Activated CD4-positive, alpha-beta memory T cell treated with anti-CD3 and anti-CD28 coated beads for 36 hours (primary cell): ENCODE measurements around the gene SRGAP1. TPM values are rescaled to one million over a fixed set of nuclear protein-coding genes. Genes with fewer than 3 reads are reported as not detected.

ENCODE experiments used
- CTCF ChIA-PET: fragments of 350-600 bp; sonication (Branson Sonifier 250); formaldehyde crosslinking; loops from one replicate; lab custom pipeline; 2021; ENCODE audit warnings: antibody characterized with exemption, inconsistent platforms; lab: Charles Lee
- POLR2A ChIA-PET: fragments of 350-600 bp; sonication (Branson Sonifier 250); formaldehyde crosslinking; loops from one replicate; lab custom pipeline; 2021; ENCODE audit warnings: antibody characterized with exemption; lab: Charles Lee
- DNase-seq: peaks from one replicate; pipeline ENCODE4 v3.0.0-alpha.2; 2020
- H3K27ac Mint-ChIP-seq: one replicate; pipeline ENCODE4 v1.8.0; 2021; ENCODE audit warnings: mixed read lengths
- H3K27me3 Mint-ChIP-seq: one replicate; pipeline ENCODE4 v1.8.0; 2021; ENCODE audit warnings: mixed read lengths
- H3K36me3 Mint-ChIP-seq: one replicate; pipeline ENCODE4 v1.8.0; 2021; ENCODE audit warnings: mixed read lengths
- H3K4me1 Mint-ChIP-seq: one replicate; pipeline ENCODE4 v1.8.0; 2021; ENCODE audit warnings: low read depth, mixed read lengths
- H3K4me3 Mint-ChIP-seq: one replicate; pipeline ENCODE4 v1.8.0; 2021; ENCODE audit warnings: mild to moderate bottlenecking, mixed read lengths
- H3K9me3 Mint-ChIP-seq: one replicate; pipeline ENCODE4 v1.8.0; 2021; ENCODE audit warnings: mixed read lengths
- intact Hi-C: fragments of 100-400 bp; cut with micrococcal nuclease; formaldehyde crosslinking; loops from one replicate; pipeline ENCODE4 v1.15.1; 2023
- total RNA-seq, 2 experiments: library from RNA; stranded (reverse); gene quantifications; one replicate each; pipeline ENCODE4 v1.2.3, GENCODE V29; 2021

The SRGAP1 gene
- total RNA-seq, 2 experiments from 2014 or later = 0.10 to 0.12 TPM

DNA sequence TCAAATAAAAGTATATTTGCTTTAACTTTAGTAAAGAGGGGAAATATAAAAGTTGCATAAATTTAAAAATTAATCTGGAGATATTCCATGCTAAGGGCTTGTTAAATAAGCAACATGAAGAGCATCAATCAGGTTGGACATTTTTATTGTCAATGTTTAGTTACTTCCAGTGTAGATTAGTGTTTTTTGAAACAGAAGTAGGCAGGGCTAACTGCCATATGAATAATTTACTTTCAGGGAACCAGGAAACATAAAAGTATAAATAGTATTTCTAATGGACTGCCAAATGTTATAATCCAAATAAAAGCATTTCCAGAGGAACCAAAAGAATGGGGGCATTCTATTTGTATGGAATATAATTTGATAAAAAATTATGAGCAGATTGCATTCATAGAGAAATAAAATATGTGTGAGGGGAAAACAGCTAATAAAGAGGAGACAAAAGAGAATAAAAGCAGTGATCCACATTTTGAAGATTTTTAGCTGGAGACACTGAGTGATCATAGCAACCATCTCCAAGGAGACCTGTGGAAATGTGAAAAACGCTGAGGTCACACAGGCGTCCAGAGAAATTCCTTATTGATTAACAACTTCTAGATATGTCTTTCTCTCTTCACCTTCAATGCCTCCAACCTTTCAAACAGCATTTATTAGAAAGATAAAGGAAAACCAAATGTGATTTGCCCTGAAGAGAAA is 70.8 kb downstream of the SRGAP1 start:
- Mint-ChIP-seq H3K4me3 (no peak overlapping the region), H3K27ac (no peak overlapping the region), H3K9me3 (no peaks in the 10 kb centered on the region), H3K4me1 (no peaks in the 10 kb centered on the region), H3K27me3 (peaks cover 5% of the 10 kb centered on the region), H3K36me3 (no peaks in the 10 kb centered on the region)
- ChIA-PET CTCF (interaction anchor here (0.6 kb wide), 1 partner anchor 153 kb away, joined by 3 read pairs; no protein-coding TSS in a partner anchor), POLR2A (no interaction called here)
- DNase-seq = no peak
- intact Hi-C loops = no loop called here

DNA sequence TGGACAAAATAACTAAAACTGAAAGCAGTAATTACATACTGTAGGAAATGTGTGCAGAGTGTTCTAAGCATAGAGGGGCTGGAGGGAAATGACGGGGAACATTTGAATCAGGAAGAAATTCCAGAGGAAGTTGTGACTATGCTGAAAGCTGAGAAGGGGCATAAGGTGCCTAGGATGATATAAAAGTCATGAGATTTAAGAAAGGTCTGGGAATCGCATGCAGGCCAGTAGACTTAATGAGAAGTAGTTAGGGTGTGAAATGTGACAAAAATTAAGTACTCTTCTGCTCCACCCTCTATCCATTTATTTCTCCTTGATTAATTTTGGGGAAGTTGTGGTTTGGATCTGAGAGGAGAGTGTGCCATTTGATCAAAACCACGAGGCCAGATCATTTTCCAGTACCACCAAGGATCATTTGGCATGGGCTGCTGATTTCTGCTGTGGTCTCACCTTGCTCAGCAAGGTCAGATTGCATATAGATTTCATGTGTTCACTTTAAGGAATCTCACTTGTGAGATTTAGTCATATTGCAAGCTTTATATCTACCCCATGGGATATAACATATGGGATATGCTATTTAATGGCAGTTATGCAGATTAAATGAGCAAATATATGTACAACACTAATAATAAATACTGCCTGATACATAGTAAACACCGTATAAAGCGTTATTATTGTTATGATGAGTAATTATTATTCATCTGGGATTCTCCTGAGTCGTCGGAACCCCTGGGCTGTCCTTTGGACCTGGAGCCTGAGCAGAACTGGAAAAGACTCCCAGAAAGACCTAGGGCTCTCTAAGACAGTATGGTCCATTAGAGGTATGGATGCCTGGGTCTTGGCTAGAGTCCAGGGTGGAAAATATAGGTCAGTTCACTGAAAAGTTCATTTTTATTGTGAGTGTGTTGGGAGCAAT is 72.3 kb downstream of the SRGAP1 start:
- intact Hi-C loops = no loop called here
- CTCF ChIA-PET = no interaction called here
- H3K36me3 Mint-ChIP-seq = no peaks in the 10 kb centered on the region
- no peaks in the 10 kb centered on the region for H3K9me3 Mint-ChIP-seq
- H3K4me1 Mint-ChIP-seq = no peaks in the 10 kb centered on the region
- H3K27me3 Mint-ChIP-seq = peaks cover 3% of the 10 kb centered on the region
- POLR2A ChIA-PET = no interaction called here
- H3K4me3 Mint-ChIP-seq = no peak overlapping the region
- H3K27ac Mint-ChIP-seq = no peak overlapping the region
- DNase-seq = no peak

DNA sequence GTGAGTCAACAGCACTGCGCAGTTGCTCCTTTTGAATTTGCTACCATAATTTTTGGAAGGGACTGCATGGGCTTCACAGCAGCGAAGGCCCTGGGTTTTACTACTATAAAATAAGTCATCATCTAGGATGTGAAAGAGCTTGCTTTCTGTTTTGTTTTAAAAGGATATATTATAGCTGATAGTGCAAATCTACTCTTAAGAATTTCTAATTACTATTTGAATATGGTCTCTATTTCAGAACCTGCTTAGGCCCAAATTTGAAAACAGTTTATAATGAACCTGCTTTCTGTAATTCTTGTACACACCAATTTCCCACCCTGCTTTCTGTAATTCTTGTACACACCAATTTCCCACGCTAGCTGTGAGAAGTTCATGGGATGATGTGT is 73.0 kb downstream of the SRGAP1 start:
- no peak overlapping the region for H3K4me3 Mint-ChIP-seq
- no peak overlapping the region for H3K27ac Mint-ChIP-seq
- H3K27me3 Mint-ChIP-seq = peaks cover 3% of the 10 kb centered on the region
- no peaks in the 10 kb centered on the region for H3K4me1 Mint-ChIP-seq
- no peaks in the 10 kb centered on the region for H3K9me3 Mint-ChIP-seq
- intact Hi-C loops = no loop called here
- POLR2A ChIA-PET = no interaction called here
- no peak for DNase-seq
- CTCF ChIA-PET = no interaction called here
- H3K36me3 Mint-ChIP-seq = no peaks in the 10 kb centered on the region

DNA sequence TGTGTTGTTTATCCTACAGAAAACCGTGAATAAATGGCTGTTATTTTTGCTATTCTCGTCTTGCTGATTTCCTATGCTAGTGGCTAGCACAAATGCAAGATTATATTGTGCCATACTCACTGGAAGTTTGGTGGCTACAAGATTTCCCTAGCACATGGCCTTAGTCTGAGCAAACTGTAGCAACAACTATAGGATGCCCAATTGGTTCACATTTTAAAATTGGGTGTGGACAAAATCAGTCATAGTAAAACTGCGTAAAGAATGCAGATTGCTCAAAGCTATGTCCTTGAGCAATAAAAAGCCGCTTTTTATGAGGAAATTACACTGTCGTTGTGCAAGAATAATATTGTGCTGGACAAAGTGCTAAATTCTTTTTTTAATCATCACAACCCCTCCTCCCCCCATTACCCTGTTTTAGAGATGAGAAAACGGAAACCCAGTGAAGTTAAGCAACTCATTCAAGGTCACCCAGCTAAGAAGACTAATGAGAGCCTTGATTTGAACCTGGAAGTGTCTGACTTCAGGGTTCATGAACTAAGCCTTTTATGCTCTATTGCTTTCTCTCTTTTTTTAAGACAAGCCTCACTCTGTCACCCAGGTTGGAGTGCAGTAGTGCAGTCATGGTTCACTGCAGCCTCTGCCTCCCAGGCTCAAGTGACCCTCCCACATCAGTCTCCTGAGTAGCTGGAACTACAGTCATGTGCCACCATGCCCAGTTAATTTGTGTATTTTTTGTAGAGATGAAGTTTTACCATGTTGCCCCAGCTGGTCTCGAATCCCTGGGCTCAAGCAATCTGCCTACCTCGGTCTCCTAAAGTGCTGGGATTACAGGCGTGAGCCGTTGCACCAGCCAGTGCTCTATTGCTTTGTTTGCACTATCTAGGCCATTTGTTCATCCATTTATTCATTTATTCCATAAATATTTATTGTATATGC is 73.6 kb downstream of the SRGAP1 start:
- peaks cover 3% of the 10 kb centered on the region for H3K27me3 Mint-ChIP-seq
- no peak for DNase-seq
- POLR2A ChIA-PET = no interaction called here
- no peak overlapping the region for H3K4me3 Mint-ChIP-seq
- no peaks in the 10 kb centered on the region for H3K4me1 Mint-ChIP-seq
- intact Hi-C loops = no loop called here
- no peak overlapping the region for H3K27ac Mint-ChIP-seq
- no peaks in the 10 kb centered on the region for H3K9me3 Mint-ChIP-seq
- no peaks in the 10 kb centered on the region for H3K36me3 Mint-ChIP-seq
- CTCF ChIA-PET = no interaction called here

DNA sequence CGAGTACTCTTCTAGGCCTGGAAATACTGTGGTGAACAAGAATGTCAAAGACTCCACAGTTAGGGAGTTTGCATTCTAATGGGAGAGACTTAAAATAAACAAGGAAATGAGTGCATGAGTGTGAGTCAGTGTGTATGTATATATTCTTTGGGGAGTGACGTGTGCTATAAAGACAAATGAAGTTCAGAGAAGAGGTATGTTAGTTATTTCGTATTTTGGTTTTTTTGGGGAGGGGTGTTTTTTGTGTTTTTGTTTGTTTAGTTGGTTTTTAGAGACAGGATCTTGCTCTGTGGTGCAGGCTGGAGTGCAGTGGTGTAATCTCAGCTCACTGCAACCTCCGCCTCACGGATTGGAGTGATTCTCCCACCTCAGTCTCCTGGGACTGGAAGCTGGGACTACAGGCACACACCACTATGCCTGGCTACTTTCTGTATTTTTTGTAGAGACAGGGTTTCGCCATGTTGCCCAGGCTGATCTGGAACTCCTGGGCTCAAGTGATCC is 74.3 kb downstream of the SRGAP1 start:
- CTCF ChIA-PET = no interaction called here
- no peak overlapping the region for H3K27ac Mint-ChIP-seq
- no peak for DNase-seq
- no peak overlapping the region for H3K4me3 Mint-ChIP-seq
- POLR2A ChIA-PET = no interaction called here
- intact Hi-C loops = no loop called here
- no peaks in the 10 kb centered on the region for H3K36me3 Mint-ChIP-seq
- no peaks in the 10 kb centered on the region for H3K9me3 Mint-ChIP-seq
- H3K27me3 Mint-ChIP-seq = peaks cover 3% of the 10 kb centered on the region
- no peaks in the 10 kb centered on the region for H3K4me1 Mint-ChIP-seq

DNA sequence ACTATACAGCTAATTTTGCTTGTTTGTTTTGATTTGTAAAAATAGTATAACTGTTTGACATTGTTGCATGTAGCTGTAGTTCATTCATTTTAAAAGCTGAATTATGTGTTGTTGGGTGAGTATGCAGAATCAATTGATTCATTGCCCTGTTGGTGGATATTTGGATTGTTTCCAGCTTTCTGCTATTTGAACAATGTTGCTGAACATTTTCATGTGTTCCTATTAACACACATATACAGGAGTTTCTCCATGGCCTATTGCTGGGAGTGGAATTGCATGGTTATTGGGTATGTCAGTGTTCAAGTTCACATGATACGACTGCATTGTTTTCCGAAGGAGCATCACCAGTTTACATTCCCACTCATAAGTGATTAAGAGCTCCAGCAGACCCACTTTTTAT is 75.3 kb downstream of the SRGAP1 start:
- no peak for DNase-seq
- Mint-ChIP-seq H3K4me1 (no peaks in the 10 kb centered on the region), H3K27me3 (peaks cover 3% of the 10 kb centered on the region), H3K9me3 (no peaks in the 10 kb centered on the region), H3K4me3 (no peak overlapping the region), H3K27ac (no peak overlapping the region), H3K36me3 (no peaks in the 10 kb centered on the region)
- intact Hi-C loops = no loop called here
- CTCF ChIA-PET = no interaction called here
- POLR2A ChIA-PET = no interaction called here

DNA sequence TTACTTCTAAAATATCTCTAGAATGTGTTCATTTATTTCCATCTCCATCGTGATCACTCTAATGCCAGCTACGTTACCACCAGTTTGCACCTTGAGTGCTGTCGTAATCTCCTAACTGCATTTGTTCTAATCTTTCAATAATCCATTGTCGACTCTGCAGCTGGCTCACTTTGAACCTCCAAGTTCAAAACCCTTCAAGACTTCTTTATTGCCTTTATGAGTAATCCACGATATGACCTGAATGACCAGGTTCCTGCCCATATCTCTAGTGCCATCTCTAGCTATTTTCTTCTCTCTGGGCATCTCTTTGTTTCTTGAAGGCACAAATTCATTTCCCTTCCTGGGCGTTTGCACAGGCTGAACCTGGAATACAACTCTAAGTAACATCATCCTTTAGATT is 76.7 kb downstream of the SRGAP1 start:
- H3K4me1 Mint-ChIP-seq = no peaks in the 10 kb centered on the region
- H3K27ac Mint-ChIP-seq = no peak overlapping the region
- no peaks in the 10 kb centered on the region for H3K9me3 Mint-ChIP-seq
- no peak overlapping the region for H3K4me3 Mint-ChIP-seq
- no peaks in the 10 kb centered on the region for H3K36me3 Mint-ChIP-seq
- POLR2A ChIA-PET = no interaction called here
- H3K27me3 Mint-ChIP-seq = peaks cover 5% of the 10 kb centered on the region
- no peak for DNase-seq
- CTCF ChIA-PET = no interaction called here
- intact Hi-C loops = no loop called here

DNA sequence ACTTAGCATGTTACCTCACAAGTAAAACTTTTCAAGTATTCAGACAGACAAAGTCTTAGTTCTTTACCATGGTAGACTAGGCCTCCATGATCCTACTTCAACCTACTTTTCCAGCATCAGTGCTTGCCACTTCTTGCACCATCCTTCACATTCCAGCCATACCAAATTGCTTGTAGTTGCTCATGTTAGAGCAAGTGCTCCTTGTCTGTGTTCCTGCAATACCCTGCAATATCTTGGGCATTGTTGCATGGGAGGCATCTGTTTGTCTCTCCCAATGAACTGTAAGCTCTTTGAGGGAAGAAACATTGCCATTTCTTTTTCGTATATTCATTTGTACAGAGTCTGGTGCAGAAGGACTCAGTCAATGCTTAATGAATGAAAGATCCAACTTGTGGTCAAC is 78.0 kb downstream of the SRGAP1 start:
- ChIA-PET POLR2A (no interaction called here), CTCF (interaction anchor here (0.7 kb wide), 1 partner anchor 24 kb away, joined by 3 read pairs; no protein-coding TSS in a partner anchor)
- peaks cover 2% of the 10 kb centered on the region for H3K27me3 Mint-ChIP-seq
- no peak overlapping the region for H3K27ac Mint-ChIP-seq
- intact Hi-C loops = no loop called here
- no peak overlapping the region for H3K4me3 Mint-ChIP-seq
- H3K9me3 Mint-ChIP-seq = no peaks in the 10 kb centered on the region
- no peaks in the 10 kb centered on the region for H3K4me1 Mint-ChIP-seq
- no peaks in the 10 kb centered on the region for H3K36me3 Mint-ChIP-seq
- DNase-seq = no peak

DNA sequence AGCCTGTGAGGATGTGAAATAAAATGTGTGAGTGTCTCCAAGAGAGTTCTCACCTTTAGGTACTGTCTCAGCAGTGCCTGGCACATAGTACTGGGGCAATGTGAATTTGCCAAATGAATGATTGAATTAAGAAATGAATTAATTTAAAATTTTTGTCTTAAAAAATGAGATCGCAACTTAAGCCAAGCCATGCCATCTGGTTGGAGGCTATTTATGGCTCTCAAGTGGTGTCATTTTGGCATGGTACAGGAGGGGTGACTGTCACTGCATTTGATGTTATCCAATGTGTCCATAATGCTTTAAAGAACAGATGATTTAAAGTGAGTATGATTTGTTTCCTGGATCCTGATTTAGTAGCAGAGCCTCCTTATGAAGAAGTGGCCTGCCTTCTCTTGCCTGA is 80.3 kb downstream of the SRGAP1 start:
- ChIA-PET POLR2A (no interaction called here), CTCF (no interaction called here)
- H3K27me3 Mint-ChIP-seq = peaks cover 2% of the 10 kb centered on the region
- no peaks in the 10 kb centered on the region for H3K36me3 Mint-ChIP-seq
- DNase-seq = no peak
- intact Hi-C loops = no loop called here
- no peak overlapping the region for H3K4me3 Mint-ChIP-seq
- no peaks in the 10 kb centered on the region for H3K9me3 Mint-ChIP-seq
- no peak overlapping the region for H3K27ac Mint-ChIP-seq
- H3K4me1 Mint-ChIP-seq = no peaks in the 10 kb centered on the region

DNA sequence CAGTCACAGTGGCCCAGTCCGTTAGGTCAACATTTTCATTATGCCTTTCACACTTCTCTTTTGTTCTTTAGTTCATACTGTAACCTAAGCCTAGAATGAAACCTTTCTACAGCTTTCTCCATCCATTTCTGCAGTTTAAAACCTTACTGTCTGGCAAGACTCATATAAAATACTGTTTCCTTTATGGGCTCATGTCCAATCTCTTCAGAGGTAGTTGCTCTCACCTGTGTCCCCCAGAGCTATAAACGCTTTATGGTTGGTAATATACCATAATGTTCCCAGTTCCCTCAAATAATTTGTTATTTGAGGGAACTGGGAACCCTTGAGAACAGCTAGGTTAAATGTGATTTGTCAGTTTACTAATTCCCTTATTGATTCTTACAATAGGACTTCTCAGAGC is 83.0 kb downstream of the SRGAP1 start:
- Mint-ChIP-seq H3K27ac (no peak overlapping the region), H3K36me3 (no peaks in the 10 kb centered on the region), H3K4me1 (no peaks in the 10 kb centered on the region), H3K9me3 (no peaks in the 10 kb centered on the region), H3K4me3 (no peak overlapping the region), H3K27me3 (peaks cover 8% of the 10 kb centered on the region)
- ChIA-PET POLR2A (no interaction called here), CTCF (no interaction called here)
- DNase-seq = no peak
- intact Hi-C loops = no loop called here

DNA sequence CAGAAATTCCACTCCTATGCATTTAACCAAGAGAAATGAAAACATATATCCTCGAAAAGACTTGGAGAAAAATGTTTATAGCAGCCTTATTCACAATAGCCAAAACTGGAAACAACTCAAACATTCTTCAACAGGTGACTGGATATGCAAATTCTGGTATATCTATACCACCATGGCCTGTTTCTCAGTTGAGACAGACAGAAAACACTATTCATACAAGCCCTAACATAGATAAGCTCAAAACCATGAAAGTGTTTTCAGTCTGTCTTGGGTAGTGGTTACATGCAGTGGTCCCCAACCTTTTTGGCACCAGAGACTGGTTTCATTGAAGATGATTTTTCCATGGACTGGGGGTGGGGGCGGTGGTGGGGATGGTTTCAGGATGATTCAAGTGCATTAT is 83.8 kb downstream of the SRGAP1 start:
- no peak overlapping the region for H3K4me3 Mint-ChIP-seq
- H3K27me3 Mint-ChIP-seq = peaks cover 8% of the 10 kb centered on the region
- H3K9me3 Mint-ChIP-seq = no peaks in the 10 kb centered on the region
- H3K4me1 Mint-ChIP-seq = no peaks in the 10 kb centered on the region
- no peaks in the 10 kb centered on the region for H3K36me3 Mint-ChIP-seq
- intact Hi-C loops = no loop called here
- no peak overlapping the region for H3K27ac Mint-ChIP-seq
- no peak for DNase-seq
- ChIA-PET POLR2A (no interaction called here), CTCF (no interaction called here)

DNA sequence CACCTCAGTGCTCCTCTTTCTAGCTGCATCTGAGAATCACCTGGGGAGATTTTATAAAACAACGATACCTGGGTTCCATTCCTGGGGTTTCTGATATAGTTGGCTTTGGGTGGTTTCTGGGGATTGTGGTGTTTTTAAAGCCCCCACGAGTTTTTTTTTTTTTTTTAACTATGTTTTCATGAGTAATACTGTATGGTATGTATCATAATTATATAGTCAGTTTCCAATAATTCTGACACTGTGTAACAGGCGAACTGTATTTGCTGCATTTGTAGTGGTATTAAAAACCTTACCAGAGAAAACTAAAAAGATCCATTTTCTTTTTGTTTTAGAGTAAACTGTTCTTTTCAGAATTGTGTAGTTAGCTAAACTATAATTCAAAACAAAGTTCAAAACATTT is 84.9 kb downstream of the SRGAP1 start:
- Mint-ChIP-seq H3K9me3 (no peaks in the 10 kb centered on the region), H3K4me3 (no peak overlapping the region), H3K27ac (no peak overlapping the region), H3K36me3 (no peaks in the 10 kb centered on the region), H3K27me3 (peaks cover 8% of the 10 kb centered on the region), H3K4me1 (no peaks in the 10 kb centered on the region)
- no peak for DNase-seq
- intact Hi-C loops = no loop called here
- ChIA-PET POLR2A (no interaction called here), CTCF (interaction anchor here (0.6 kb wide), 1 partner anchor 1138 kb away, joined by 3 read pairs; no protein-coding TSS in a partner anchor)
